Measurements from ENCODE around the gene CACNB4.

CACNB4 gene

GRCh38 chr2:152086231-152086630 lies 12.6 kb downstream of the CACNB4 start:
- DNase-seq, result no peak

- DNase-seq, result no peak
Observed at GRCh38 chr2:152084076-152084475, 14.8 kb downstream of the CACNB4 start.

- no peak for DNase-seq
Observed at GRCh38 chr2:152083202-152083875, 15.5 kb downstream of the CACNB4 start.

- DNase-seq, result no peak
Observed at GRCh38 chr2:152078662-152079061, 20.2 kb downstream of the CACNB4 start.

- DNase-seq, result no peak
Observed at GRCh38 chr2:152078023-152078422, 20.8 kb downstream of the CACNB4 start.

GRCh38 chr2:152075461-152076050 lies 23.3 kb downstream of the CACNB4 start:
- no peak for DNase-seq

- DNase-seq, result no peak
Observed at GRCh38 chr2:152072011-152072410, 26.8 kb downstream of the CACNB4 start.

- no peak for DNase-seq
Observed at GRCh38 chr2:152071518-152071917, 27.3 kb downstream of the CACNB4 start.

- DNase-seq, result no peak
Observed at GRCh38 chr2:152071092-152071491, 27.8 kb downstream of the CACNB4 start.

- no peak for DNase-seq
Observed at GRCh38 chr2:152068226-152068625, 30.6 kb downstream of the CACNB4 start.

- no peak for DNase-seq
Observed at GRCh38 chr2:152067823-152068222, 31.0 kb downstream of the CACNB4 start.

GRCh38 chr2:152065945-152066344 lies 32.9 kb downstream of the CACNB4 start:
- DNase-seq, result no peak

- DNase-seq, result no peak
Observed at GRCh38 chr2:152064001-152064400, 34.8 kb downstream of the CACNB4 start.

GRCh38 chr2:152063325-152063924 lies 35.4 kb downstream of the CACNB4 start:
- no peak for DNase-seq

GRCh38 chr2:152062125-152063091 lies 36.4 kb downstream of the CACNB4 start:
- no peak for DNase-seq

- DNase-seq, result no peak
Observed at GRCh38 chr2:152061383-152061782, 37.5 kb downstream of the CACNB4 start.

- DNase-seq, result no peak
Observed at GRCh38 chr2:152058655-152059054, 40.2 kb downstream of the CACNB4 start.

GRCh38 chr2:152056418-152056817 lies 42.4 kb downstream of the CACNB4 start:
- no peak for DNase-seq

- DNase-seq, result no peak
Observed at GRCh38 chr2:152055366-152056108, 43.3 kb downstream of the CACNB4 start.

GRCh38 chr2:152054593-152054992 lies 44.3 kb downstream of the CACNB4 start:
- no peak for DNase-seq

- no peak for DNase-seq
Observed at GRCh38 chr2:152051436-152051835, 47.4 kb downstream of the CACNB4 start.

GRCh38 chr2:152050915-152051314 lies 47.9 kb downstream of the CACNB4 start:
- no peak for DNase-seq

- no peak for DNase-seq
Observed at GRCh38 chr2:152050341-152050740, 48.5 kb downstream of the CACNB4 start.

Measured in NCI-H748 treated with DMSO at 0.1 percent for 48 hours (cell line).